GM19193 (cell line): ENCODE measurements around the gene LMX1B.

ENCODE experiments used
- POLR2A ChIP-seq: IDR thresholded peaks from 4 replicates; pipeline ENCODE4 v1.6.1; 2011; ENCODE audit not compliant: insufficient read depth, insufficient read length; ENCODE audit errors: extremely low read depth

LMX1B gene

DNA sequence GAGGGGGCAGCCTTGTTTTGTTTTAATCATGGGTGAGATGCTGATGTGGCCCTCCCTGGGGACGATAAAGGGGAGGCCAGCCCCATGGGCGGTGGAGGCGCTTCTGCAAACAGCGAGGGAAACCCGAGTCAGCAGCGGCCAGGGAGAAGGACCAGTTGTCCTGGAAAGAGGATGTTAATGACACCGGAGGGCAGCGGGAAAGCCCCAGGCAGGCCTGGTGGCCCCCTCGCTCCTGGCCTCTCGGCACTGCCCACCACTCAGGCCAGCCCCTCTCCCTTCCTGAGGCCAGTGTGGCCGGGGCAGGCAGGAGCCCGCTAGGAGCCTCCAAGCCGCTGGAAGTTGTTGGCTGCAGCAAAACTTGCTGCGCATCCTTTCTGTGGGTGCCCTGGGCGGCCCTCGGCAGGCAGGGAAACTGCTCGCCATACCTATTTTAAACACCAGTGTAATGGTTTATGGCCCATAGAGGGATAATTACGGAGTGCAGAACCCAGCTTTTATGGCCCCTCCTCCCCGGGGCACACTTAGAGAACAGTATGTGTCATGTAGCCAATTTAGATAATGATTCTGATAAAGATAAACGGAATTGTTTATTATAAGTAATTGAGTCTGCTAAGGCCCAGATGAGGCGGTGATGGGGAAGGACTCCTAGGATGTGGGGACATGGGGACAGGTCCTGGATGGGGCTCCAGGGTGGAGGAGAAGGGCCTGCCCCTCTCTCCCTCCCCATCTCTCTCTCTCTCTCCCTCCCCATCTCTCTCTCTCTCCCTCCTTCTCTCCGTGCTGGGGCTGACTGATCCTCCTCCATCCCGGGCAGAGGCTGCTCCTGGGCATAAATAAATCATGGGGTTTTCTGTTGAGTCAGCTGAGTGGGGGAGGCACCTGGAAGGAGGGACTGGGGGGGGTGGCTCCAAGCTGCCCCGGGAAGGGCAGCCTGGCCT, 36.9 kb downstream of the LMX1B start:
- no peak for TF ChIP-seq POLR2A

DNA sequence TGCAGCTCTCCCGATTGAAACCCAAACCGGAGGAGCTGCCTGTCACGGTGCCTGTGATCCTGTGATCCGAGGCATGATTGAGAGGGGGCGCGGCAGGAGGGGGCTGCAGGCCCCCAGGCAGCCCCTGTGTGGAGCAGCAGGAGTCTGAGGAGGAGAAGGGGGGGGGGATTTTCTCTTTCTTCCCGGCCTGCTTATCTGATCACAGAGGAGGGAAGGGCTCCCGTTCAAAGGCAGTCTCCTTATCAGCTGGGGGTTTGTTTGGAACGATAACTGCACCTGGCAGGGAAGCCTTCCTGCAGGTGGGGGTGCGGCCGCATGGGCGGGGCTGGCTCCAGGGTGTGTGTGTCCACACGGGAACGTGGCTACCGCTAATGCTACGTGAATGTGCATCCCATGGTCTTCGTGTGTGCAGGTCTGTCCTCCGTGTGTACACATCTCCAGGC, 38.4 kb downstream of the LMX1B start:
- no peak for TF ChIP-seq POLR2A

DNA sequence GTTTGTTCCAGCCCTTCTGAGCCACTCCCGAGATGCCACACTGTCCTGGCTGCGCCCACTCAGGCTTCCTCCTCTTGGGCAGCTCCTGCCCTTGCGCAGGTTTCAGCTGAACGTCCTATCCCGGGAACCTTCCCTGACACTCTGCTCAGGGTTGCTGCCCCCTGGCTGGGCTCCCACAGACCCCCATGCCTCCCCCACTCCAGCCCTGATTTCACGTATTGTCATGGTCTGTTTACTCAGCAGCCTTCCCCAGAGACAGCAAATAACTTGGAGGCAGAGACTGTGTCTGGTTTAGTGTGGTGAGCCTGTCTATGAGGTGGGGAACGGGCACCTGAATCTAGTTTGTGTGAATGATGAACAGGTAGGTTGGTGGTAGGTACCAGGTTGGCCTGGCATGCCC, 40.4 kb downstream of the LMX1B start:
- TF ChIP-seq POLR2A, result no peak

DNA sequence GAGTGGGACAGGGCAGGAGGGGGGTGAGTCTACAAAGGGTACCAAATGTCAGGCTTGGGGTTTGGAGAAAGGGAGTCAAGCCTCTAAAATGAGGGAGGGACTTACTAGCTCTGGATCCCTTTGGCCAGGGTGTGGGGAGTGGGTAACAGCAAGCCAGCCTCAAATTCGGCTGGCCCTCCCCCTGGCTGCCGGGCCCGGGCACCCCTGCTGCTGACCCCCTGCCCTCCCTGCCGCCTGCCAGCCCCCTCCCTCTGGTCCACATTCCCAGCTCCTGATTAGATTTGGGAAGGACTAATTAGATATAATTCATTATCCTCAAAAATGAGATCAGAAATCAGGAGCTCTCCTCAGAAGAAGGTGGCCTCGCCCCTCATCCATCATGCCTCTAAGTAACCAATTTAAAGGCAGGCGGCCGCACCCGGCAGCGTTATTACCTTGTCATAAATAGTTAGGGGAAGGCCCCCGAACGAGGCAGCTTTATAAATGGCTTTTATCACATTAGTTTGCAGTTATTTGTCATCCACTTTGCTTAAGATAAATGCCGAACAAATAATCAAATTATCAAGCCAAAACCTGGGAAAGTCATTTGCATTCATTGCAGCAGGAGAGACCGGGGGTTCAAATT, 44.6 kb downstream of the LMX1B start:
- no peak for TF ChIP-seq POLR2A

DNA sequence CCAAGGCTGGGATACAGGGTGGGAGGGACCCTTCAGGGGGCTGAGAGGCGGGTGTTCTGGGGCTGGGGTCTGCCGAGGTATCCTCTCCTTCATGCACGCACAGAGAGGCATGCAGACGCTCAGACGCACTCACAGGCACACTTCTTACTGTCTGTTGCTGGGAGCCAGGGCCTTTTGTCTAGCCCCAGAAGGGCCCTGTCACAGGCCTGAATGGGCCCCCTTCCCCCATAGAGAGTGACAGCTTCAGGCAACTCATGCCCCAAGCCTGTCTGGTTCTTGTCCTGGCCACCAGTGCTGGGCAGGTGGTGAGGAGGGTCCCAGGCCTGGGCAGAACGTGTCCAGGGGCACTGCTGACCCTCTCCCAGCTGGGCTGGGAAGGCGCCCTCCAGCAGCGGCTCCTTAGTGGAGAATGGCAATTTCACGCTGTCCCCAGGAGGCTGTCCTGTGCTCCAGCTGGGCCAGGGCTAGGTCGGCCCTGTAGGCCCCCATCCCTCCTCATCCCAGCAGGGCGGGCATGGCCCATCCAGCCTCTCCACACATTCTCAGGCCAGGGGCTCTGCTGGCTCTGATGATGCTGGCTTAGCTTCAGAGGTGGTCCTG, 45.3 kb downstream of the LMX1B start:
- TF ChIP-seq POLR2A, result no peak

DNA sequence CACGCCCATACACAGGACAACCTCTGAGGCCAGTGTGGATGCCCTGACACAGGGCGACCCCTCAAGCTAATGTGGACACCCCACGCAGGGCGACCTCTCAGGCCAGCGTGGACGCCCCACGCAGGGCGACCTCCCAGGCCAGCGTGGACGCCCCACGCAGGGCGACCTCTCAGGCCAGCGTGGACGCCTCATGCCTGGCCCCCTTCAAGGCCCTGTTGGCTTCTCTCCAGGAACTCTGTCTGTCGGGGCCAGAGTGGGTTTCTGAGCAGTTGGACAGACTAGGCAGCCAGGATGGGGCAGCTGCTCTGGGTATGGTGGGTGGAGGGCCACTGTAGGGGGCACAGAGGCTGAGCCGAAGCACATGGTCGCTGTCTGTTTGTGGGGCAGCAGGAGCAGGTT, 47.4 kb downstream of the LMX1B start:
- TF ChIP-seq POLR2A, result no peak

DNA sequence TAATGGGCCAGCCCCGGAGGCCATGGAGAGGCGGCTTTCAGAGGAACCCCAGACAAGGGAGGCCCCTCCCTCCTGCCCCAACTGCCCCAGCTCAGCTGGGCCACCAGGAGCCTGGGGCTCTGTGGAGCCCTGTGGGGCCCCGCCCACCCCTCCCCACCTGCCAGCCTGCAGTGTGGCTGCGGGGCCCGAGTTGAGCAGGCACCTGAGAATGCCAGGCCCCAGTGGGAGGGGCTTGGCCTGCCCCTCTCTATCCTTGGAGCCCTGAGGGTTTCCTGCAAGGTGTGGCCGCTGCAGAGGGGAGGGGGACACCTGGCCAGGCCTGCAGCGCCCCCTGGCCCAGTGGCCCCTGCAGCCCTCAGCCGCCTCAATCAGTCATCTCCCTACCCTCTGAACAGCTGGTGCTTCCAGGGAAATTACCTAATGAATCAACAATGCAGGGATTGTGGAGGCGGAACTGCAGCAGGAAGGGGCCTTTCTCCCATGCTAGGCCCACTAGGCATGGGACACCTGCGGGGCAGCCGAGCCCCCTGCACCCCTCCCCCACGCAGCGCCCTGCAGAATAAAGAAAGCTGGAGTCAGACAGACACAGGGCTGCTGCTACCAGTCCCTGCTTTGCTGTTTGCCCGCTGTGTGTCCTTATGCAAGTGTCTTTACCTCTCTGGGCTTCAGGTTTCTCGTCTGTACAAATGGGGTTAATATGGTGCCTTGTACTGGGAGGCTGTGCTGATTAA, 48.0 kb downstream of the LMX1B start:
- no peak for TF ChIP-seq POLR2A

DNA sequence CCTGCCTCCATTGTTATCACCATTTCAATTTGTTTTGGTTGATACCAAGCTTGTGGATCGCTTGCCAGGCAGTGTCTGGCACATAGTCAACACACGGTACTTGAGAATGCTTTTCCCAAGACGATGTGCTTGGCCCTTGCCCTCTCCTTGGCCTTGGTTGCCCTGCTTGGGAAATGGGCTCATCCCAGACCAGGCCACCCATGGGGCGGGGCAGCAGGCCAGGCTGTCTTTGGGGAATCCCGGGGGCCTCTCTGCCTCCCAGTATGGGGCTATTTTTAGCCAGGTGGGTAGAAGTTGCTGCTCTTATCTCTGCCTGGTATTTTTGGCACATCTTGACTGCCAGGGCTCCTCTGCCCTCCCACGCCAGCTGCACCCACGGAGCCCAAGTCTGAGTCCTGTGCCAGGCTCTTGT, 49.9 kb downstream of the LMX1B start:
- TF ChIP-seq POLR2A, result no peak

DNA sequence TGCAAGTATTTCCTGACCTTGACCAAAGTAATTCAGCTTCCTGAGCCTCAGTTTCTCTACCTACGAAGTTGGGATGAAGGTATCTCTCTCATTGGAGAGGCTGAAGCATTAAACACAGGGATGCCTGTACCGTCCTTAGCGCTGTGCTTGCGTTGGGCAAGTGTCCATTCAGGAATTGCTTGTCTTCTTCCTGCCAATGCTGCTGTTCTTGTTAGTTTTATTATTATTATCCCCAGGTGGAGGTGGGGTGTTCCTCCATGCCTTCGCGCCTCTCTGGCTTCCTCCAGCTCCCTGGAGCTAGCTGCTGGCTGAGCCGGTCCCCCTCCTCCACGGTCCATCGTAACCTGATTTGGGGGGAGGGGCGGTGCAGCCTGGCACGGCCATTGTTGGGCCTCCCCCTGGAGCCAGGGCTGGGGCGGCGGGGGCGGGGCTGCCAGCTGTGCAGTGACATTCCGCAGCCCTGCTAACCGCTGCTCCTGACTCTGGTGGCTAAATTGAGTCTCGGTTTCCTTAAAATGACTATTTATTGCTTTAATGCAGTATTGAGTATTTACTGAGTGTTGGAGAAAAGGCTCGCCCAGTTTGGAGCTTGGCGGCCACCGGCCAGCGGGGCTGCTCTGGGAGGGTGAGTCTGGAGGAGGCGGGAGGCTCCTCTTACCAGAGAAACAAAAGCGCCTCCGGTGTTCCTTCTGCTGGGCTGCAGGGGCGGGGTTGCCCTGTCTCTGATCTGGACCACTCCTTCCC, 51.3 kb downstream of the LMX1B start:
- no peak for TF ChIP-seq POLR2A

DNA sequence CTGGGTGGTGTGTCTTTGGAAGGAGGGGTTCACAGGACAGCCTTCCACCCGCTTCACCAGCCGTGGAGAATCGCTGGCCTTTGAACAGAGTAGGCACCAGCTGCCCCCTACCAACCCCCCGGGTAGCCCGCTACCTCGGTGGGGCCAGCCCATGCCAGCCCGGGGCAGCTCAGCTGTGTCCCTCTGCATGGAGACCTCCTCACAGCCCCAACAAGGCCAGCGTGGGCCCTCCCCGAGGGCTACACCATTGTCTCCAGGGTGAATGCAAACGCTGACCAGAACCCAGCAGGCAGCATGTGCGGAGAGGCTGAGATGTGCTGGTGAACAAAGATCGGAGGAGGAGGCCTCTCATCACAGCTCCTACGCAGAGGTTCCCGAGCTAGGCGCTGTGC, 51.9 kb downstream of the LMX1B start:
- TF ChIP-seq POLR2A, result no peak

DNA sequence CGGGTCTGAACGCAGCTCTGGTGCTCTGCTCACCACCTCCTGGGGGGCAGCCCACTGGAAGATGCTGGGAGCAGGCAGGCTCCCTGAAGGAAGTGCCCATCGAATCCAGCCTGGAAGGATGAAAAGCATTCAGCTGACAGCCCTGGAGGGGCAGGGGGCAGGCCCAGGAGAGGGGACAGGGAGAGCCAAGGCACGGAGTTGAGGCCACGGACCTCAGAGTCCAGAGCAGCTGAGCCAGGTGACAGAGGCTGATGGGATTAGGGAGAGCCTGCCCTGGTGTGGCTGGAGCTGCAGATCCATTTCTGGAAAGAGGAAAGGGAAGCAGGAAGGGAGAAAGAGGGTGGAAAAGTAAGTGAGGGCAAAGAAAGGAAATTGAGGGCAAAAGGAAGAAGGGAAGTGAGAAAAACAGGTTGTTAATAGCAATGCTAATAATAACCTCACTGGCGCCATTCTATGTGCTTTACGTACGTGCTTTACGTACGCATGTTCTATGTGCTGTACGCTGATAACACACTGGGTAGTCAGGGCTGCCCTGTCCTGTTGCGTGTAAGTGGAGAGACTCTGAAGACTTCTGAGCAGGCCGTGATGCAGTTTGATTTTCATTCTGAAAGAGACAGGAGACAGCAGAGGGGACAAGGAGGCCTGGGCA, 52.6 kb downstream of the LMX1B start:
- no peak for TF ChIP-seq POLR2A

DNA sequence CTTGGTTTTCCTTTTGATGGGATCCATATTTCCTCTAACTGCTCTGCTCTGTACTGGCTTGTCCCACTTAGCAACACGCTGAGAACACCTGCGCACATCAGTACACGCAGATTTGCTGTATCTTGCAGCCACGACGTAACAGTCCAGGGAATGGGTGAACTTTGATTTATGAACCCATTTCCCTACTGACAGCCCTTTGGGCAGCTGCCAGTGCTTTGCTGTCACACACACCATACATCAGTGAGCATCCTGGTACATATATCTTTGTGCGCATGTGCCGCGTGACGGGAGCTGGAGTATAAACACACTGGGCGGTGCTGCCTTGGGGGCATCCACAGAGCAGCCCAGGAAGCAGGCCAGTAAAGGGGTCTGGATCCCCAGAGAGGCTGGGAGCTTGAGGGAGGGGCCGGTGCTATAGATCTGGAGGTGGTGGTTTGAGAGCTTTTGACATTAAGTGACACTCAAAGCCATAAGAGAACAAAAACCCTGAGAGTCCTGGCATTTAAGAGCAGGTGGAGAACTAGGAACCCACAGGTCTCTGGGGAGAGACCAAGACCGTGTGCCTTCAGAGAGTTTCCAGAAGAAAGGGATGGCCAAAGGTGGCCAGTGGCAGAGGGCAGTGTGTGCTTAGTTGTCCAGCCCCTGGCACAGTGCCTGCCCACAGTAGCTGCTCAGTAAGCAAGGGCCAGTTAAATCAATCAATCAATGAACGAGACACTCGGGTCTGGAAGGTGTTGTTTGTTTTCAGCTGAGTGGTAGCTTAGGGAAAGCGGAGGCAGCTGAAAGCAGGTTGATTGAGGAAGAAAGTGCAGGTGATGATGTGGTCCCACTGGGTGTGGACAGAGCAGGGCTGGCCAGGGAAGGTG, 53.7 kb downstream of the LMX1B start:
- no peak for TF ChIP-seq POLR2A

DNA sequence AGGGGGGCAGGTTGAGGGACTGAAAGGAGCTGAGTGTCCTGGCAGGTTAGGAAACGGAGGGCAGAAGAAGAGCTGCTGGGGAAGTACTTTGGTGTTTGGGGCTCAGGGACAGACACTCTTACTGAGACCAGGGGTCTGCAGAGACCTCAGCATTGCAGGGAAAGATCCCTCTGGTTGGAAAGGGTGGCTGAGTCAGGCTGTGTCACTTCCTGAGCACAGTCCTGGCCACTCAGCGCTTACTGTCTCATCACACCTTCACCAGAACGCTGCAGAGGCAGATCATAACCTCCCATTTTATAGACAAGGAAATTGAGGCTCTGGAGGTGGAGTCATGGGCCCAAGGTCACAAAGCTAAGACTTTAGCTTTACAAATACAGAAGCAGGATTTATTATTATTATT, 54.3 kb downstream of the LMX1B start:
- no peak for TF ChIP-seq POLR2A
